Gastroesophageal sphincter (tissue), 4 donors: ENCODE data around the gene XKR7. TPM values are rescaled to one million over a fixed set of nuclear protein-coding genes. Genes with fewer than 3 reads are reported as not detected.

ENCODE experiments used
- ATAC-seq: fragments of 150-250 bp; one replicate; pipeline ENCODE4 v1.9.1; 2016; ENCODE audit warnings: mild to moderate bottlenecking, moderate library complexity
- H3K27ac ChIP-seq, 4 donors: fragments of 200-600 bp; sonication (generic) in 3 of 4; 1 replicate in 3 of 4; 2 replicates in 1 of 4; pipeline ENCODE4 v1.5.1; 2016 to 2019
- H3K27me3 ChIP-seq: fragments of 200-600 bp; sonication (generic); one replicate; pipeline ENCODE4 v1.5.1; 2019
- H3K36me3 ChIP-seq, 2 donors: fragments of 200-600 bp; sonication (generic); one replicate each; pipeline ENCODE4 v1.5.1; 2019; ENCODE audit warnings: control low read depth in 1 of 2
- H3K4me1 ChIP-seq, 3 donors: fragments of 200-600 bp; sonication (generic); 1 replicate in 2 of 3; 2 replicates in 1 of 3; pipeline ENCODE4 v1.5.1; 2016 to 2019; ENCODE audit warnings: control low read depth in 2 of 3
- H3K4me3 ChIP-seq, 2 donors: fragments of 200-600 bp; sonication (generic); one replicate each; pipeline ENCODE4 v1.5.1; 2019; ENCODE audit warnings: mild to moderate bottlenecking in 1 of 2, moderate library complexity in 1 of 2
- H3K9me3 ChIP-seq, 3 donors: fragments of 200-600 bp; sonication (generic); one replicate each; pipeline ENCODE4 v1.5.1; 2017 to 2019; ENCODE audit warnings: control low read depth in 2 of 3
- EP300 ChIP-seq: sonication (generic); formaldehyde crosslinking; IDR thresholded peaks from one replicate; pipeline ENCODE4 v1.6.1; 2017; ENCODE audit warnings: antibody characterized with exemption, mild to moderate bottlenecking
- POLR2A ChIP-seq, 2 donors: fragments of 450-650 bp; IDR thresholded peaks; one replicate each; pipeline ENCODE4 v1.6.1; 2017; ENCODE audit warnings: antibody characterized with exemption in 2 of 2, mild to moderate bottlenecking in 2 of 2, moderate library complexity in 1 of 2
- POLR2AphosphoS5 ChIP-seq: sonication (generic); formaldehyde crosslinking; IDR thresholded peaks from one replicate; pipeline ENCODE4 v1.6.1; 2017; ENCODE audit warnings: antibody characterized with exemption
- WGBS, 2 donors: methylation state at CpG; one replicate each; pipeline ENCODE4 v1.1.5; 2018; ENCODE audit warnings: low coverage in 1 of 2; 5-methylcytosine and 5-hydroxymethylcytosine counted together
- small RNA-seq, 4 donors: library from RNA; depleted of rRNA; stranded (forward); fragments of <200 nt; gene quantifications; one replicate each; pipeline ENCODE3, GENCODE V24; 2016
- total RNA-seq, 4 donors: library from RNA; depleted of rRNA; stranded (reverse); fragments of >200 nt; gene quantifications; one replicate each; pipeline ENCODE4 v1.1.0, GENCODE V29; 2016
- TF ChIP-seq, protein P1 (sequence below), 4 experiments: fragments of 200-600 bp in 2 of 4; fragments of 450-650 bp in 2 of 4; sonication (generic) in 1 of 4; IDR thresholded peaks; one replicate each; pipeline ENCODE4 v1.5.1; 2017 to 2019; ENCODE audit warnings: antibody characterized with exemption in 4 of 4, mild to moderate bottlenecking in 2 of 4, moderate library complexity in 2 of 4

The XKR7 gene
- total RNA-seq, 4 donors from 2014 or later, result 0.04 to 0.07 TPM; not detected in 2

DNA sequence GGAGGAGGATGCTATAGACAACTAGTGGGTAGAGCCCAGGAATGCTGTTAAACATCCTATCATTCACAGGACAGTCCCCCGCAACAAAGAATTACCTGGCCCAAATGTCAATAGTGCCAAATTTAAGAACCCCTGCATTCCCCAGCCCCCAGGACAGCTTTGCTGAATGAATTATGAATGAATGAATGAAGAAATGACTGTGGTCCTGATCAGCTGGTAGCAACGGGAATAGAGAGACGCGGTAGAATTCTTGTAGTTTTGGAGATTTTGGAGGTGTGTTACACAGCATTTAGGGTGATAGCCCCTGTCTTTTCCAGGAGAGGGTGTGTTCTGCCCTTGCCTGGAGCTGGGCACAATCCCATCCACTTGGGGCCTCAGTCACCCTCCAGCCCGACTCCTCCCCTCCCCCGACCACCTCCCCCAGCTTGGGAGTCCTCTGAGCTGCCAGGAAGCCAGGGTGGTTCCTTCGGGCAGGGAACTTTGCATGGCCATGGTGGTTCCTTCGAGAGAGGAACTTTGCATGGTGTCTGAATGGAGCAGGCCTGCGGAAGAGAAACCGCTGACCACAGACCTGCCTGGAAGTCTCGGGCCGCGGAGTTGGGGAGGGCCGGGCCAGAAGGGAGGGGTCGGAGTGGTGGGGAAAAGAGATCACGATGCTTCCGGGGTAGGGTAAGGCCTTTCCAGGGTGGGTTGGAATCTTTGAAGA is 83.1 kb downstream of the XKR7 start:
- Histone ChIP-seq H3K36me3 (no peaks in the 10 kb centered on the region), H3K9me3 (no peaks in the 10 kb centered on the region), H3K4me3 (peak overlapping the region in 1 of 2 donors; percentile 47), H3K27ac (peak overlapping the region in 1 of 4 donors; percentile 65), H3K27me3 (peaks cover 88% of the 10 kb centered on the region), H3K4me1 (peaks cover 0 to 21% (median 6%) of the 10 kb centered on the region in 3 donors)
- WGBS, 2 donors, result 28 to 86% methylated on average over 1 to 6 of the region's 17 CpGs
- no peak for TF ChIP-seq POLR2AphosphoS5
- no peak for TF ChIP-seq POLR2A (IDR thresholded peaks at IDR 0.05)
- ATAC-seq, result peak; percentile 55

DNA sequence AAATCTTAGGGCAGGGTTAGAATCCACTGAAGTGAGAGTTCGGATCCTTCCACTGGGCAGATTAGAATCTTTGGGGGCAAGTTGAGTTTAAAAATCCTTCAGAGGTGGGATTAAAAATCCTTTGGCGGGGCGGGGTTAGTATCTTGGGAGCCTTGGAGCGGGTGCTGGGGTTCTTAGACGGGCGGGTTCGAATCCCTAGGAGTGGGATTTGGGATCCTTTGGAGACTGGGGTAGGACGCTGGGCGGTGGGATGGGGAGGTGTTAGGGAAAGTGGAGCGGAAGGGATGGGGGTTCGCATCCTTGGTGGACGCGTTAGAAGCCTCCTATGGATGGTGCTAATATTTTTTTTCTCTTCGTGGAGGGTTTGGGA is 83.8 kb downstream of the XKR7 start:
- Histone ChIP-seq H3K27me3 (peaks cover 88% of the 10 kb centered on the region), H3K27ac (peak overlapping the region in 2 of 4 donors; percentile 57 to 65), H3K9me3 (no peaks in the 10 kb centered on the region), H3K36me3 (no peaks in the 10 kb centered on the region), H3K4me3 (peak overlapping the region in 1 of 2 donors; percentile 47), H3K4me1 (peaks cover 0 to 21% (median 6%) of the 10 kb centered on the region in 3 donors)
- WGBS, 2 donors, result 8 to 13% methylated on average over 10 to 11 of the region's 14 CpGs
- ATAC-seq, result no peak
- TF ChIP-seq, protein P1, sequence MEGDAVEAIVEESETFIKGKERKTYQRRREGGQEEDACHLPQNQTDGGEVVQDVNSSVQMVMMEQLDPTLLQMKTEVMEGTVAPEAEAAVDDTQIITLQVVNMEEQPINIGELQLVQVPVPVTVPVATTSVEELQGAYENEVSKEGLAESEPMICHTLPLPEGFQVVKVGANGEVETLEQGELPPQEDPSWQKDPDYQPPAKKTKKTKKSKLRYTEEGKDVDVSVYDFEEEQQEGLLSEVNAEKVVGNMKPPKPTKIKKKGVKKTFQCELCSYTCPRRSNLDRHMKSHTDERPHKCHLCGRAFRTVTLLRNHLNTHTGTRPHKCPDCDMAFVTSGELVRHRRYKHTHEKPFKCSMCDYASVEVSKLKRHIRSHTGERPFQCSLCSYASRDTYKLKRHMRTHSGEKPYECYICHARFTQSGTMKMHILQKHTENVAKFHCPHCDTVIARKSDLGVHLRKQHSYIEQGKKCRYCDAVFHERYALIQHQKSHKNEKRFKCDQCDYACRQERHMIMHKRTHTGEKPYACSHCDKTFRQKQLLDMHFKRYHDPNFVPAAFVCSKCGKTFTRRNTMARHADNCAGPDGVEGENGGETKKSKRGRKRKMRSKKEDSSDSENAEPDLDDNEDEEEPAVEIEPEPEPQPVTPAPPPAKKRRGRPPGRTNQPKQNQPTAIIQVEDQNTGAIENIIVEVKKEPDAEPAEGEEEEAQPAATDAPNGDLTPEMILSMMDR (IDR thresholded peaks at IDR 0.05), result no peak

DNA sequence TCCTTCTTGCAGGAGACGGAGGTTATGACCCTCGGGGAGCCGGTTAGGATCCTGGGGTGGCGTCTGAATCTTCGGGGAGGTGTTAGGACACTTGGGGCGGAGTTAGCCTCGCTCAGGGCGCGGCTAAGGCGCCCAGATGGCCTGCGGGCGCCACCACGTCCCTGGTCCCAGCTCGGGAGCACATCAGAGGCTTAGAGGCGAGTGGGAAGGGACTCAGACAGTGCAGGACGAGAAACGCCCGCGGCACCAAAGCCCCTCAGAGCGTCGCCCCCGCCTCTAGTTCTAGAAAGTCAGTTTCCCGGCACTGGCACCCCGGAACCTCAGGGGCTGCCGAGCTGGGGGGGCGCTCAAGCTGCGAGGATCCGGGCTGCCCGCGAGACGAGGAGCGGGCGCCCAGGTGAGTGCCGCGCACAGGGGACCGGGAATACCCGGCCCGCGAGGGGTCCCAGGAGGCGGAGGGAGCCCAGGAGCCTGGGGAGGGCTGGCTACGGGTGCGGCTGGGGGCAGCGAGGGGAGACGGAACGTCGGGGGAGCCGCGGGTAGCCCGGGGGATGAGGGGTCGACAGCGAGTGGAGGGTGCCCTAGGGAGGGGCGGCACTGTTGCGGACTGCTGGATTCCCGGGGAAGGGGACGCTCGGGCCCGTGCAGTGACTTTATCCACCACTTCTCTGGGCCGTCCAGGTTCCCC is 84.3 kb downstream of the XKR7 start, which contains the start of gene HCK:
HCK (plus strand) TSS at position 153 of the 688 bp plus-strand sequence.
- peak; percentile 14 to 33 for TF ChIP-seq POLR2A (IDR thresholded peaks at IDR 0.05)
- no peak for TF ChIP-seq POLR2AphosphoS5
- H3K4me3 ChIP-seq, result peak within 1 kb of the TSS; percentile 10 to 47
- peak; percentile 62 for ATAC-seq
- H3K4me1 ChIP-seq, result peaks cover 0 to 21% (median 6%) of the 10 kb centered on the region in 3 donors
- H3K27me3 ChIP-seq, result peaks cover 88% of the 10 kb centered on the region
- H3K9me3 ChIP-seq, result no peaks in the 10 kb centered on the region
- peak within 1 kb of the TSS in 3 of 4 donors; percentile 57 to 65 (median 64) for H3K27ac ChIP-seq
- no peaks in the 10 kb centered on the region for H3K36me3 ChIP-seq
- 0% methylated on average over 1 of the region's 58 CpGs; no CpG with 5 or more reads in 1 of the 2 donors for WGBS, 2 donors

DNA sequence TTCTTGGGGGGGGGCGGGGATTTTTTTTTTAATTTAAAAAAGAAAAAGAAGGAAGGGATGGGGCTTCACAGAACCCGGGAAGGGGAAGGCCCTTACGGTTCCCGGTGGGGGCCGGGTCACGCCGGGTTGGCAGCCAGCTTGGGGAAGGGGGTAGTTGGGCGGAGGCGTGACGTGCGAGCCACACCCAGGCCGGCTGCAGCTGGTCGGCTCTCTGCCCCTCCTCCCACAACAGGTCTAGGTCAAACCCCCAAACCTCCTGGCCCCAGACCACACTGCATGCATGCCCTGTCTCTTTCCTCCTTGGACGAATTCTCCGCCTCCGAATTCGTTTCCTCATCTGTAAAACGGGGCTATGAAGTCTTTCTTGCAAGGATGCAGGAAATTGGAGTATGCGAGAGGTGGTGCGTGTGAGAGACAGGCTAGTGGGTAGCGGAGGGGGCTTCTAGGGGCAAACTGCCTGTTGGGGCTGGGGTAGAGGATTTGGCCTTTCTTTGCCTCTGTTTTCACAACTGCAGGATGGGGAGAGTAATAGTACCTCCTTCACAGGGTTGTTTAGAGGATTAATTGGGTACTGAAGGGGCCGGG is 84.9 kb downstream of the XKR7 start:
- Histone ChIP-seq H3K4me3 (peak overlapping the region in 1 of 2 donors; percentile 47), H3K9me3 (no peaks in the 10 kb centered on the region), H3K27me3 (peaks cover 92% of the 10 kb centered on the region), H3K4me1 (peaks cover 0 to 21% (median 6%) of the 10 kb centered on the region in 3 donors), H3K27ac (peak overlapping the region in 1 of 4 donors; percentile 65), H3K36me3 (no peaks in the 10 kb centered on the region)
- TF ChIP-seq, protein P1 (IDR thresholded peaks at IDR 0.05), result no peak
- no peak for TF ChIP-seq EP300
- TF ChIP-seq POLR2AphosphoS5, result no peak
- TF ChIP-seq POLR2A (IDR thresholded peaks at IDR 0.05), result no peak
- 0 to 15% methylated on average over 12 to 19 of the region's 22 CpGs for WGBS, 2 donors
- peak; percentile 60 for ATAC-seq

Small RNA genes lying within 50 kb of the gene (small RNA-seq; reads per million reads assigned to genes)
- gene RNA5SP481, result 0.09 to 2.5 (median 0.43) reads per million in 4 donors
- 0.36 to 3.0 (median 1.00) reads per million in 4 donors for gene RNA5SP482

Other genes starting within 250 kb of the XKR7 start
- gene BCL2L1, start 245.3 kb upstream of the XKR7 start, total RNA-seq, result 100 to 1,000 TPM in 3 of 4 donors, 10 to 100 TPM in 1; 71.9 to 171 (median 135) TPM
- 1 to 10 TPM in 1 of 4 donors, under 1 TPM in 3; 0.13 to 1.4 (median 0.74) TPM for gene TPX2, start 228.9 kb upstream of the XKR7 start, total RNA-seq
- under 1 TPM in 3 of 4 donors, not detected in 1; 0.27 to 0.54 (median 0.31) TPM for gene MYLK2, start 148.8 kb upstream of the XKR7 start, total RNA-seq
- 1 to 10 TPM in 2 of 4 donors, under 1 TPM in 1, not detected in 1; 0.62 to 3.9 (median 2.3) TPM for gene FOXS1, start 122.5 kb upstream of the XKR7 start, total RNA-seq
- 1 to 10 TPM; 1.5 to 8.2 (median 4.5) TPM for gene DUSP15, start 97.6 kb upstream of the XKR7 start, total RNA-seq
- under 1 TPM in 1 of 4 donors, not detected in 3; 0.47 TPM for gene TTLL9, start 97.5 kb upstream of the XKR7 start, total RNA-seq
- 10 to 100 TPM; 10.5 to 11.2 (median 11.0) TPM for gene PDRG1, start 16.1 kb upstream of the XKR7 start, total RNA-seq
- gene CCM2L, start 42.3 kb downstream of the XKR7 start, total RNA-seq, result 1 to 10 TPM; 3.0 to 9.3 (median 5.6) TPM
- gene HCK, start 84.1 kb downstream of the XKR7 start, total RNA-seq, result 10 to 100 TPM in 2 of 4 donors, 1 to 10 TPM in 2; 2.6 to 31.8 (median 10.2) TPM
- 10 to 100 TPM; 20.7 to 32.6 (median 22.9) TPM for gene TM9SF4, start 141.6 kb downstream of the XKR7 start, total RNA-seq
- 10 to 100 TPM in 1 of 4 donors, 1 to 10 TPM in 3; 5.8 to 11.0 (median 6.1) TPM for gene PLAGL2, start 239.6 kb downstream of the XKR7 start, total RNA-seq
- gene POFUT1, start 239.7 kb downstream of the XKR7 start, total RNA-seq, result 10 to 100 TPM; 28.8 to 42.4 (median 33.5) TPM